IPS-18a (cell line): ENCODE results near the gene FAM13A.
"Not testable (repeated sequence)": the region's sequence is repeated elsewhere in the genome, so short reads cannot be mapped to it uniquely, and the experiment has no call there.

ENCODE experiments used
- H3K27ac ChIP-seq: one replicate; pipeline ENCODE4 v1.5.1; 2013; ENCODE audit warnings: low read length
- H3K27me3 ChIP-seq: one replicate; pipeline ENCODE4 v1.6.1; 2013; ENCODE audit warnings: mild to moderate bottlenecking, low read length; ENCODE audit not compliant: control insufficient read depth, insufficient read depth
- H3K36me3 ChIP-seq: one replicate; pipeline ENCODE4 v1.6.1; 2013; ENCODE audit warnings: low read depth, low read length; ENCODE audit not compliant: control insufficient read depth
- H3K4me1 ChIP-seq: one replicate; pipeline ENCODE4 v1.6.1; 2013; ENCODE audit warnings: low read depth, low read length; ENCODE audit not compliant: control insufficient read depth
- H3K4me3 ChIP-seq: one replicate; pipeline ENCODE4 v1.5.1; 2013; ENCODE audit warnings: low read length
- H3K9ac ChIP-seq: one replicate; pipeline ENCODE4 v1.6.1; 2013; ENCODE audit warnings: mild to moderate bottlenecking, low read length, moderate library complexity
- H3K9me3 ChIP-seq: one replicate; pipeline ENCODE4 v1.6.1; 2013; ENCODE audit warnings: low read depth, low read length; ENCODE audit not compliant: control insufficient read depth

Gene FAM13A

GRCh38 chr4:89036535-89036934 is 20.4 kb downstream of the FAM13A start:
- Histone ChIP-seq H3K9me3 (peaks cover 4% of the 10 kb centered on the region), H3K36me3 (no peaks in the 10 kb centered on the region), H3K9ac (no peak overlapping the region), H3K4me3 (no peak overlapping the region), H3K27ac (no peak overlapping the region), H3K4me1 (no peaks in the 10 kb centered on the region), H3K27me3 (no peaks in the 10 kb centered on the region)

- Histone ChIP-seq H3K27ac (no peak overlapping the region), H3K36me3 (peaks cover 2% of the 10 kb centered on the region), H3K9me3 (no peaks in the 10 kb centered on the region), H3K27me3 (no peaks in the 10 kb centered on the region), H3K4me3 (no peak overlapping the region), H3K9ac (no peak overlapping the region), H3K4me1 (no peaks in the 10 kb centered on the region)
Measured at GRCh38 chr4:89031272-89031671, 25.7 kb downstream of the FAM13A start.

GRCh38 chr4:89029591-89029990 is 27.4 kb downstream of the FAM13A start:
- no peak overlapping the region for H3K4me3 ChIP-seq
- no peaks in the 10 kb centered on the region for H3K27me3 ChIP-seq
- no peaks in the 10 kb centered on the region for H3K9me3 ChIP-seq
- H3K27ac ChIP-seq, result no peak overlapping the region
- peaks cover 2% of the 10 kb centered on the region for H3K36me3 ChIP-seq
- no peak overlapping the region for H3K9ac ChIP-seq
- no peaks in the 10 kb centered on the region for H3K4me1 ChIP-seq

- no peaks in the 10 kb centered on the region for H3K9me3 ChIP-seq
- no peak overlapping the region for H3K9ac ChIP-seq
- no peaks in the 10 kb centered on the region for H3K27me3 ChIP-seq
- no peaks in the 10 kb centered on the region for H3K4me1 ChIP-seq
- H3K4me3 ChIP-seq, result no peak overlapping the region
- H3K36me3 ChIP-seq, result peaks cover 2% of the 10 kb centered on the region
- no peak overlapping the region for H3K27ac ChIP-seq
Measured at GRCh38 chr4:89026542-89026941, 30.4 kb downstream of the FAM13A start.

GRCh38 chr4:89024051-89024675 is 32.8 kb downstream of the FAM13A start:
- H3K9me3 ChIP-seq, result no peaks in the 10 kb centered on the region
- peaks cover 9% of the 10 kb centered on the region for H3K36me3 ChIP-seq
- H3K9ac ChIP-seq, result no peak overlapping the region
- H3K27ac ChIP-seq, result no peak overlapping the region
- no peak overlapping the region for H3K4me3 ChIP-seq
- H3K4me1 ChIP-seq, result no peaks in the 10 kb centered on the region
- H3K27me3 ChIP-seq, result no peaks in the 10 kb centered on the region

GRCh38 chr4:89023140-89023539 is 33.8 kb downstream of the FAM13A start:
- Histone ChIP-seq H3K9ac (no peak overlapping the region), H3K27ac (no peak overlapping the region), H3K36me3 (peaks cover 11% of the 10 kb centered on the region), H3K9me3 (no peaks in the 10 kb centered on the region), H3K4me1 (no peaks in the 10 kb centered on the region), H3K27me3 (no peaks in the 10 kb centered on the region), H3K4me3 (no peak overlapping the region)

- Histone ChIP-seq H3K9ac (no peak overlapping the region), H3K27me3 (no peaks in the 10 kb centered on the region), H3K4me1 (no peaks in the 10 kb centered on the region), H3K9me3 (no peaks in the 10 kb centered on the region), H3K4me3 (no peak overlapping the region), H3K36me3 (peaks cover 11% of the 10 kb centered on the region), H3K27ac (no peak overlapping the region)
Measured at GRCh38 chr4:89022426-89023128, 34.4 kb downstream of the FAM13A start.

GRCh38 chr4:89021684-89022083 is 35.3 kb downstream of the FAM13A start:
- Histone ChIP-seq H3K4me3 (no peak overlapping the region), H3K9me3 (no peaks in the 10 kb centered on the region), H3K36me3 (peaks cover 16% of the 10 kb centered on the region), H3K9ac (no peak overlapping the region), H3K27ac (no peak overlapping the region), H3K27me3 (no peaks in the 10 kb centered on the region), H3K4me1 (no peaks in the 10 kb centered on the region)

GRCh38 chr4:89021062-89021461 is 35.9 kb downstream of the FAM13A start:
- Histone ChIP-seq H3K27ac (no peak overlapping the region), H3K27me3 (no peaks in the 10 kb centered on the region), H3K4me3 (no peak overlapping the region), H3K4me1 (no peaks in the 10 kb centered on the region), H3K9me3 (no peaks in the 10 kb centered on the region), H3K36me3 (peaks cover 17% of the 10 kb centered on the region), H3K9ac (no peak overlapping the region)

GRCh38 chr4:89014897-89015296 is 42.1 kb downstream of the FAM13A start:
- not testable (repeated sequence) for H3K27me3 ChIP-seq, H3K4me3 ChIP-seq, H3K9ac ChIP-seq, H3K9me3 ChIP-seq, H3K4me1 ChIP-seq, H3K27ac ChIP-seq
- peaks cover 28% of the 10 kb centered on the region for H3K36me3 ChIP-seq

- Histone ChIP-seq H3K27ac (no peak overlapping the region), H3K4me1 (peaks cover 4% of the 10 kb centered on the region), H3K9ac (no peak overlapping the region), H3K36me3 (peaks cover 16% of the 10 kb centered on the region), H3K4me3 (no peak overlapping the region), H3K27me3 (no peaks in the 10 kb centered on the region), H3K9me3 (peaks cover under 1% of the 10 kb centered on the region)
Measured at GRCh38 chr4:89009761-89010369, 47.1 kb downstream of the FAM13A start.

GRCh38 chr4:89009115-89009514 is 47.9 kb downstream of the FAM13A start:
- H3K4me3 ChIP-seq, result no peak overlapping the region

More at GRCh38 chr4:89009115-89009514, 47.9 kb downstream of the FAM13A start:
- Histone ChIP-seq H3K4me1 (peaks cover 4% of the 10 kb centered on the region), H3K27ac (no peak overlapping the region), H3K9me3 (no peaks in the 10 kb centered on the region), H3K27me3 (no peaks in the 10 kb centered on the region), H3K36me3 (peaks cover 16% of the 10 kb centered on the region), H3K9ac (no peak overlapping the region)
